SH-SY5Y (cell line): Measurements from ENCODE around the gene TRABD2B.

Source experiments
- GATA2 ChIP-seq: IDR thresholded peaks from 2 replicates; pipeline ENCODE4 v1.6.1; 2011; ENCODE audit warnings: mild to moderate bottlenecking, low read depth, low read length
- GATA3 ChIP-seq: IDR thresholded peaks from 2 replicates; pipeline ENCODE4 v1.6.1; 2011; ENCODE audit warnings: low read depth, mild to moderate bottlenecking, low read length, moderate library complexity

- TF ChIP-seq GATA2 (no peak), GATA3 (no peak)
Measured at GRCh38 chr1:47824297-47824696, 172.9 kb downstream of the TRABD2B start.
